ENCODE data around the gene KCNH6.

Gene KCNH6

GRCh38 chr17:63482509-63482908 is 40.6 kb upstream of the KCNH6 start:
- TF ChIP-seq, protein P1, sequence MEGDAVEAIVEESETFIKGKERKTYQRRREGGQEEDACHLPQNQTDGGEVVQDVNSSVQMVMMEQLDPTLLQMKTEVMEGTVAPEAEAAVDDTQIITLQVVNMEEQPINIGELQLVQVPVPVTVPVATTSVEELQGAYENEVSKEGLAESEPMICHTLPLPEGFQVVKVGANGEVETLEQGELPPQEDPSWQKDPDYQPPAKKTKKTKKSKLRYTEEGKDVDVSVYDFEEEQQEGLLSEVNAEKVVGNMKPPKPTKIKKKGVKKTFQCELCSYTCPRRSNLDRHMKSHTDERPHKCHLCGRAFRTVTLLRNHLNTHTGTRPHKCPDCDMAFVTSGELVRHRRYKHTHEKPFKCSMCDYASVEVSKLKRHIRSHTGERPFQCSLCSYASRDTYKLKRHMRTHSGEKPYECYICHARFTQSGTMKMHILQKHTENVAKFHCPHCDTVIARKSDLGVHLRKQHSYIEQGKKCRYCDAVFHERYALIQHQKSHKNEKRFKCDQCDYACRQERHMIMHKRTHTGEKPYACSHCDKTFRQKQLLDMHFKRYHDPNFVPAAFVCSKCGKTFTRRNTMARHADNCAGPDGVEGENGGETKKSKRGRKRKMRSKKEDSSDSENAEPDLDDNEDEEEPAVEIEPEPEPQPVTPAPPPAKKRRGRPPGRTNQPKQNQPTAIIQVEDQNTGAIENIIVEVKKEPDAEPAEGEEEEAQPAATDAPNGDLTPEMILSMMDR (IDR thresholded peaks at IDR 0.05; ENCODE audit: insufficient read depth, low read depth, low read length, missing control alignments) = no peak
- DNase-seq (ENCODE audit: low read depth) = no peak

DNA sequence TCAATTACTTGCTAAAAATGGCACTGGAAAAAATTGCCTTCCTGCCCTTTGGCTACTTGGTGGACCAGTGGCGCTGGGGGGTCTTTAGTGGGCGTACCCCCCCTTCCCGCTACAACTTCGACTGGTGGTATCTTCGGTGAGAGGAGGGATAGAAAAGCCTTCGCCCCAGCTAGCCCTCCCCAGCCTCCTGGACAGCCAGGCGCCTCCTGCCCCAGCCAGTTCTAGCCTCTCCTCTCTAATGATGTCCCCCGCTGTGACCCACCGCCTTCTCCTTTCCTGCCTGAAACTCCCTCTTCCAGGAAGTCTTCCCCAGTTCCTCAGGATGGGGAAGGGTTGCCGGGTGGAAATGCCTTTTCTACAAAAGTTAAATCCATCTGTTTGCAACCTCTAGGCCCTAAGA is 40.1 kb upstream of the KCNH6 start:
- DNase-seq (ENCODE audit: low read depth) = no peak
- TF ChIP-seq, protein P1 (IDR thresholded peaks at IDR 0.05; ENCODE audit: insufficient read depth, low read depth, low read length, missing control alignments) = no peak
- no peak overlapping the region for H3K4me3 ChIP-seq (ENCODE audit: low read depth, low read length)

More at GRCh38 chr17:63482509-63482908, 40.6 kb upstream of the KCNH6 start:
- H3K4me3 ChIP-seq (ENCODE audit: low read depth, low read length) = no peak overlapping the region

GRCh38 chr17:63483655-63484575 is 39.2 kb upstream of the KCNH6 start:
- H3K4me3 ChIP-seq (ENCODE audit: low read depth, low read length) = no peak overlapping the region
- no peak for DNase-seq (ENCODE audit: low read depth)
- TF ChIP-seq, protein P1 (IDR thresholded peaks at IDR 0.05; ENCODE audit: insufficient read depth, low read depth, low read length, missing control alignments) = no peak

DNA sequence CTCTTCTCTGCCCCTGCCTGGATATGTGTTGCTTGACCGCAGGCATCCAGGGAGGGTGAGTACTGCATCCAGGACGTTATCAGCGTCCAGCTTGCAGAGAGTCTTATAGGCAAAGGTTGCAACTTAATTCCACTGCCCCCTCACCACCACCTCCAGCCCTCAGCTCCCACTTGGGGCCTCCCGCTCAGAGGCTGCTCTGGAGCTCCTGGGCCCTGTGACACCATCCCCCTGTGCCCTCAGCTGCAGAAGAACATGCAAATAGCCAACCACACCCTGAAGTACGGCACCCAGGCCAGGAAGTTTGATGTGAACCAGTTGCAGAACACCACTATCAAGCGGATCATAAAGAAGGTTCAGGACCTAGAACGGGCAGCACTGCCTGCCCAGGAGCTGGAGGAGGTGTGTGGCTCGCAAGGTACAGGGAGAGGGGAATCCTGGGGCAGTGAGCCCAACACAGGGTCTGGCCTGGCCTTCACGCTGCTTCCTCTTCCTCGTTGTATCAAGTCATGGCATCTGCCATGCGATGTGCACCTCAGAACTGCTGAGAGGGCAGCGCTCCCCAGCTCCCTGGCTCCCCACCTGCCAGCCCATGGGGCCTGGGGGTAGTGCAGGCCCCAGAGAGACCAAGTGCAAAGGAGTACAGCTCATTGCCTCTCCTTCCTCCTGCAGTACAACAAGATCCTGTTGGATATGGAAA is 36.7 kb upstream of the KCNH6 start:
- DNase-seq (ENCODE audit: low read depth) = no peak
- H3K4me3 ChIP-seq (ENCODE audit: low read depth, low read length) = no peak overlapping the region
- TF ChIP-seq, protein P1 (IDR thresholded peaks at IDR 0.05; ENCODE audit: insufficient read depth, low read depth, low read length, missing control alignments) = no peak

DNA sequence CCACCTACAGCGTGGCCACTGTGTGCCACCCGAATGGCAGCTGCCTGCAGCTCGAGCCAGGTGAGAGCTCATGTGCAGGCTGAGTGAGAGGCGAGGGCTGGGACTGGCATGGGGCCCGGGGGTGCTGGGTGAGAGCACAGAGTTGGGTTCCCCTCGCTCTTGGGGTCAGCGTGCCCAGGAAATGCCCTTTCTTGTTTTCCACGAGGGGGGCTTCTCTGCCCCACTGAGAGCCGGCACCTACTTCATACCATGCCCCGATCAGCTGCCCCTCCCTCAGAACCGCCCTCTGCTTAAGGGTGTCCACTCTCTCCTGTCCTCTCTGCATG is 36.2 kb upstream of the KCNH6 start:
- H3K4me3 ChIP-seq (ENCODE audit: low read depth, low read length) = no peak overlapping the region
- TF ChIP-seq, protein P1 (IDR thresholded peaks at IDR 0.05; ENCODE audit: insufficient read depth, low read depth, low read length, missing control alignments) = no peak
- no peak for DNase-seq (ENCODE audit: low read depth)

- no peak overlapping the region for H3K4me3 ChIP-seq (ENCODE audit: low read depth, low read length)
- TF ChIP-seq, protein P1 (IDR thresholded peaks at IDR 0.05; ENCODE audit: insufficient read depth, low read depth, low read length, missing control alignments) = no peak
Measured at GRCh38 chr17:63488851-63489250, 34.3 kb upstream of the KCNH6 start.

More at GRCh38 chr17:63488851-63489250, 34.3 kb upstream of the KCNH6 start:
- DNase-seq (ENCODE audit: low read depth) = no peak
